GM20431 (cell line): ENCODE results near the gene UGT2B17.

Experiments
- in situ Hi-C: fragments of 300-500 bp; cut with MseI, MboI; formaldehyde crosslinking; loops from one replicate; pipeline ENCODE4 v1.15.0; 2020; ENCODE audit warnings: low sequenced_read_pairs; ENCODE audit not compliant: unreplicated experiment

Gene UGT2B17

GRCh38 chr4:68494688-68495087 lies 81.4 kb downstream of the UGT2B17 start:
- in situ Hi-C loops: loop anchor here (25.0 kb wide), 1 partner anchor 693 kb away; no protein-coding TSS in a partner anchor

- in situ Hi-C loops: loop anchor here (25.0 kb wide), 1 partner anchor 696 kb away; no protein-coding TSS in a partner anchor
These were observed 85.2 kb downstream of the UGT2B17 start for GRCh38 chr4:68490826-68491457.

GRCh38 chr4:68489338-68489737 lies 86.8 kb downstream of the UGT2B17 start:
- in situ Hi-C loops: loop anchor here (25.0 kb wide), 1 partner anchor 698 kb away; no protein-coding TSS in a partner anchor
